ENCODE data around the gene TPK1.

DNA sequence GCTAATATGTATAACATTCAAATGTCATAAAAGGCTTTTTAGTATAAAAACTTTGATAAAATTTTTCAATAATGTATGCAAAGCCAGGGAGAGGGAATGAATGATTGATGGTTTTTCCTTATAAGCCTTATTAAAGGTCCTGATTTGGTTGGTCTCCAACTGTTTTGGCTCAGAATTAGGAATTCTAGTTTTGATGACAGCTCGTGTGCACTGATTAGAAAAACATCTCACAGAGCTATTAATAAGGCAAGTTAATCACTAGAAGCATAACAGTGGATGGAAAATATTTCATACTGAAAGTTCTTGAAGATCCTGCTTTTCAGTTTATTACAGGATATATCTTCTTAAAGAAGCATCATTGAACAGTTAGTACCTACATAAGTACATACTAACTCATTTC is 317.5 kb downstream of the TPK1 start:
- TF ChIP-seq, protein P1, sequence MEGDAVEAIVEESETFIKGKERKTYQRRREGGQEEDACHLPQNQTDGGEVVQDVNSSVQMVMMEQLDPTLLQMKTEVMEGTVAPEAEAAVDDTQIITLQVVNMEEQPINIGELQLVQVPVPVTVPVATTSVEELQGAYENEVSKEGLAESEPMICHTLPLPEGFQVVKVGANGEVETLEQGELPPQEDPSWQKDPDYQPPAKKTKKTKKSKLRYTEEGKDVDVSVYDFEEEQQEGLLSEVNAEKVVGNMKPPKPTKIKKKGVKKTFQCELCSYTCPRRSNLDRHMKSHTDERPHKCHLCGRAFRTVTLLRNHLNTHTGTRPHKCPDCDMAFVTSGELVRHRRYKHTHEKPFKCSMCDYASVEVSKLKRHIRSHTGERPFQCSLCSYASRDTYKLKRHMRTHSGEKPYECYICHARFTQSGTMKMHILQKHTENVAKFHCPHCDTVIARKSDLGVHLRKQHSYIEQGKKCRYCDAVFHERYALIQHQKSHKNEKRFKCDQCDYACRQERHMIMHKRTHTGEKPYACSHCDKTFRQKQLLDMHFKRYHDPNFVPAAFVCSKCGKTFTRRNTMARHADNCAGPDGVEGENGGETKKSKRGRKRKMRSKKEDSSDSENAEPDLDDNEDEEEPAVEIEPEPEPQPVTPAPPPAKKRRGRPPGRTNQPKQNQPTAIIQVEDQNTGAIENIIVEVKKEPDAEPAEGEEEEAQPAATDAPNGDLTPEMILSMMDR (IDR thresholded peaks at IDR 0.05): no peak
- TF ChIP-seq POLR2A (IDR thresholded peaks at IDR 0.05): no peak

All from Peyer's patch (tissue), 4 donors.